Subcutaneous adipose tissue (tissue), 4 donors: ENCODE measurements around the gene LRRC7. TPM values are rescaled to one million over a fixed set of nuclear protein-coding genes. Genes with fewer than 3 reads are reported as not detected.

ENCODE experiments used
- total RNA-seq, 4 donors: library from RNA; depleted of rRNA; stranded (reverse); fragments of >200 nt; gene quantifications; one replicate each; pipeline ENCODE4 v1.1.0, GENCODE V29; 2016
- TF ChIP-seq, protein P1 (sequence below): fragments of 450-650 bp; IDR thresholded peaks from one replicate; pipeline ENCODE4 v1.5.1; 2016; ENCODE audit warnings: low read depth, mild to moderate bottlenecking, control low read depth, antibody characterized with exemption, moderate library complexity

Gene LRRC7
- total RNA-seq, 4 donors from 2014 or later = not detected

DNA sequence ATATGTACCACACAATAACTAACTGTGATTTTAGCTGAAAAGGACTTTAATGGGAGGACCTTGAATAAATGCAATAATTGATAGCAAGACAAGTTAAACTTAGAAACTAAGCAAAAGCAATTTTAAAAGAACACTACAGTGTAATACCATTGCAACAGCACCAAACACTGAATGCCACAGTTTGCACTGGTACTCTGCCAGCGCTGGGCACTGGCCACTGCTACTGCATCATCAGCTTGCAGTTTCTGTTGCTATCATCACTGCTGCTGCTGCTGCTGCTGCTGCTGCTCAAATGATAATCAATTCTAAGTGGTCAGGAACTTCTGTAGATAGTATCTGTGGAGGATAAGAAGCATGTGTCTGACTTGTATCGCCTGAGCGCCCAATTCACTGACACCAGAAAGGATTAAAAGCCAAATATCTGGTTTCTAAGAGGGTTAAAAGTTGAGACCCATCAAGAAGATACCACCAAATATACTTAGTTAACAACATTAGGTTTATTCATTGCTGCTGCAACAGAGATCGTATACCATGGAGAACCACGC is 330.8 kb downstream of the LRRC7 start:
- TF ChIP-seq, protein P1, sequence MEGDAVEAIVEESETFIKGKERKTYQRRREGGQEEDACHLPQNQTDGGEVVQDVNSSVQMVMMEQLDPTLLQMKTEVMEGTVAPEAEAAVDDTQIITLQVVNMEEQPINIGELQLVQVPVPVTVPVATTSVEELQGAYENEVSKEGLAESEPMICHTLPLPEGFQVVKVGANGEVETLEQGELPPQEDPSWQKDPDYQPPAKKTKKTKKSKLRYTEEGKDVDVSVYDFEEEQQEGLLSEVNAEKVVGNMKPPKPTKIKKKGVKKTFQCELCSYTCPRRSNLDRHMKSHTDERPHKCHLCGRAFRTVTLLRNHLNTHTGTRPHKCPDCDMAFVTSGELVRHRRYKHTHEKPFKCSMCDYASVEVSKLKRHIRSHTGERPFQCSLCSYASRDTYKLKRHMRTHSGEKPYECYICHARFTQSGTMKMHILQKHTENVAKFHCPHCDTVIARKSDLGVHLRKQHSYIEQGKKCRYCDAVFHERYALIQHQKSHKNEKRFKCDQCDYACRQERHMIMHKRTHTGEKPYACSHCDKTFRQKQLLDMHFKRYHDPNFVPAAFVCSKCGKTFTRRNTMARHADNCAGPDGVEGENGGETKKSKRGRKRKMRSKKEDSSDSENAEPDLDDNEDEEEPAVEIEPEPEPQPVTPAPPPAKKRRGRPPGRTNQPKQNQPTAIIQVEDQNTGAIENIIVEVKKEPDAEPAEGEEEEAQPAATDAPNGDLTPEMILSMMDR = no peak

DNA sequence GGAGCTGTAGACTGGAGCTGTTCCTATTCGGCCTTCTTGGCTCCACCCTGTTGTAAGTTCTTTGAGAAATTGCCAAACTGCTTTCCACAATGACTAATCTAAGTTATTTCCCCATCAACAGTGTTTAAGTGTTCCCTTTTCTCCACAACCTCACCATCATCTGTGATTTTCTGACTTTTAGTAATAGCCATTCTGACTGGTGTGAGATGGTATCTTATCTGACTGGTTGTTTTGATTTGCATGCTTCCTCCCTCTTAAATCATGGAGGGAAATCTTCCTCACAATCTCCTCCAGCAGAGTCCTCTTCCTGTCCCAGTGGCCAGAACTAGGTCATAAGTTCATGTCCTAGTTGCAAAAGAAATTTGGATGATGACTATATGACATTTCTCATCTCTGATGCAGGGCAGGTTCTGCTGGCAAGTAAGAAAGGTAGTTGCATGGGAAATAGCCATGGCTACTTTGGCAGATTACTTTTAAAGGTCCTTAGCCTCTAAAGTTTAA is 343.6 kb downstream of the LRRC7 start:
- TF ChIP-seq, protein P1 = no peak

DNA sequence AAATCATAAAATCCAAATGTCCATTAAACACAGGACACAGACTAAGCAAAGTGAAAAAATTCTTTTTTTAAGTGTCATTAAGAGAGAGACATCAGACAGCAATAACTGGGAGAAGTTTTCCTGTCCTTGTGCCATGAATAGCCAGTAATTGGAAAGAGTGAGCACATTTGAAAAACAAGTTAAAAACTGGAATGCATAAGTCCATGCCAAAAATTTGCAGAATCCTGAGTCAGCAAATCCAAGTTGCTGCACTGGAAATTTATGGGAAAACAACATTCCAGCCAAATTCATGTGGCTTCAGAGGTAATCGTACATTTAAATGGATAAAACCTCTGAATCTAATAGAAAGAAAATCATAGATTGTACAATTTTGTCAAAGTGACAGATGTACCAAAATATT is 346.3 kb downstream of the LRRC7 start:
- TF ChIP-seq, protein P1 = no peak

DNA sequence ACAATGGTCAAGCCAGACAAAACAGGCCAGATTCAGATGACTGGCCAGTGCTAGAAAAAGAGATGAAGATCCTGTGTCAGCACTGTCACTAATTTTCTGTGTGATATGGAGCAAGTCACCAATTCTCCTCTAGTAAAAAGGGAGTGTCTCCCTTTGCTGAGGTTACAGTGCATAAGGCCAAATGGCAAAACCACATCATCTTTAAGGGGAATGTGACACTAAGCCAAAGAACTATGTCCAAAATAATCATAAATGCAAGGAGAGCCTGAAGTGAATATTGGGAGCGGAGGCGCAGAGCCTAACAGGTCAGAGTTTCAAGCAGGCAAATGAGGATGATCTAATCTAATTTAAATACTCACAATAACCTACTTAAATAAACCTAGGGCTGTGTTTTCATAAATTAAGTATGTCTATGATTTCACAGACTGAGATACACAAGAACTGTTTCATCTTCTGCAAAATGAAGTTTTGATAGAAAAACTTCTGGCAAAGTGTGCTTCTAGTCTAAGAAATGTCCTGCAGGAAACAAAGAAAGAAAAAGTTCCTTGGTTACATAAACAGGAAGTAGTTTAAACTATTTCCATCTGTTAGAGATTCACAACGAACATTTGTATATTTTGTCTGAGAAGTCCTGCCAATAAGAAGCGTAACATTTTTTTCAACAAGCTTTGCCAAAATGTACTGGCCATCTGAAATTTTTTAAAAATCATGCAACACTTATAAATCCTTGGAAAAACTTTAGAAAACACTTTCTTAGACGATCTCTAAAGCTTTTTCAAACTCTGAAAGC is 347.4 kb downstream of the LRRC7 start:
- TF ChIP-seq, protein P1 = no peak

DNA sequence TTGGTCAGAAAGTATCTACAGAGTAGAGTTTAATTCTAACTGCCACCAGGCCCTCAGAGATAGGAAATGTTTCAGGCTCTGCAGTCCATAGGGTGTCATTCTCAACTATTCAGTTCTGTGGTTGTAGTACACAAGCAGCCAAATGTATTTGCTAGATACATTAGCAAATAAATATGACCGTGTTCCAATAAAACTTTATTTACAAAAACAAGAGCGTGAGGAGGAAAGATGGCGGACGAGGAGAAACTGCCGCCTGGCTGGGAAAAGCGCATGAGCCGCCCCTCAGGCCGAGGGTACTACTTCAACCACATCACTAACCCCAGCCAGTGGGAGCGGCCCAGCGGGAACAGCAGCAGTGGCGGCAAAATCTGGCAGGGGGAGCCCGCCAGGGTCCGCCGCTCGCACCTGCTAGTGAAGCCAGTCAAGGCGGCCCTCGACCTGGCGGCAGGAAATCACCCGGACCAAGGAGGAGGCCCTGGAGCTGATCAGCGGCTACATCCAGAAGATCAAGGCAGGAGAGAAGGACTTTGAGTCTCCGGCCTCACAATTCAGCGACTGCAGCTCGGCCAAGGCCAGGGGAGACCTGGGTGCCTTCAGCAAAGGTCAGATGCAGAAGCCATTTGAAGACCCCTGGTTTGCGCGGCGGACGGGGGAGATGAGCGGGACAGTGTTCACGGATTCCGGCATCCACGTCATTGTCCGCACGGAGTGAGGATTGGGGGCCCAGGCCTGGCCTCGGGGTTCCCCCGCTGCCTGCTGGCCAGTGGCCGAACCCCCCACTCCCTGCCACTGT is 351.6 kb downstream of the LRRC7 start:
- TF ChIP-seq, protein P1 = no peak

DNA sequence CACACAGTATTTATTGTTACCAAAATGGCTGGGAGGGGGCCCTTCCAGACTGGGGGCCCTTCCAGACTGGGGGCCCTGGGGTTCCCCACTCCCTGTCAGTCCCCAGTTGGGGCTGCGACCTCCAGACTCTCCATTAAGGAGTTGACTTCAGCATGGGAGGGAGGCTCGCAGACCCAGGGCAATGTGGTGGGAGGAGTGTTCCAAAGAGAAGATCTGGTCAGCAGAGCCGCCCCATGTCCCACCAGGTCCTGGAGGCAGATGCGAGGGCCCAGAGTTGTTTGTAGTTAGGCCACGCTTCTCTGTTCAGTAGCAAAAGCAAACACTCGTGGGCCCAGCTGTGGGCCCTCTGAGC is 352.2 kb downstream of the LRRC7 start:
- TF ChIP-seq, protein P1 = no peak

DNA sequence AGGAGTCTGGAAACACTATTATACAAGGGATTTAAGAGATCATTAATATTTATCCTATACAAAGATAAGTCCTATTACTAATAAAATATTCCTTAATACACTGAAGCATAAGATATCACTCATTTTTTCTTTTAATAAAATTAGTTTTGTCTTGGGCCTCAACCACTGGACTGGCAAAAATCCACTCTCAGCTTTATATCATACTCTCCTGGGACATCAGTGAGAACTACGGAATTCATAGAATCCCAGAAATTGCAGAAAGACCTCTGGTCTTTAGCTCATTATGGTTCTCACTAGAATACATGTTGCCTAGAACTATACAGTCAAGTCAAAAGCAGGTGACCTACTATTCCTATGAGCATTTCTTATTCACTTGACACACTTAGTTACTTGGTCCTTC is 352.7 kb downstream of the LRRC7 start:
- TF ChIP-seq, protein P1 = no peak
